Naive thymus-derived CD4-positive, alpha-beta T cell (primary cell): Measurements from ENCODE around the gene DTNA. TPM values are rescaled to one million over a fixed set of nuclear protein-coding genes. Genes with fewer than 3 reads are reported as not detected.

Source experiments
- ATAC-seq: fragments of 150-1000 bp; cut with Tn5 transposase; 2 replicates; pipeline ENCODE4 v1.10.0; 2021; ENCODE audit warnings: mild to moderate bottlenecking, moderate library complexity
- CTCF ChIA-PET: fragments of 350-600 bp; sonication (Branson Sonifier 250); formaldehyde crosslinking; loops from one replicate; lab custom pipeline; 2021; ENCODE audit warnings: antibody characterized with exemption; lab: Charles Lee
- POLR2A ChIA-PET: fragments of 350-600 bp; sonication (Branson Sonifier 250); formaldehyde crosslinking; loops from one replicate; lab custom pipeline; 2021; ENCODE audit warnings: antibody characterized with exemption, inconsistent platforms; lab: Charles Lee
- DNase-seq, 9 donors: peaks; one replicate each; pipeline versions ENCODE4 v3.0.0 to v3.0.0-alpha.2; 2020 to 2022; ENCODE audit warnings: mixed read lengths in 1 of 9
- H3K27ac ChIP-seq: one replicate; pipeline ENCODE4 v1.7.0; 2013; ENCODE audit warnings: mild to moderate bottlenecking, low read depth, low read length, moderate library complexity
- H3K27me3 ChIP-seq, 2 donors: one replicate each; pipeline ENCODE4 v1.7.0; 2013; ENCODE audit warnings: low read length in 2 of 2, mild to moderate bottlenecking in 2 of 2, moderate library complexity in 2 of 2; ENCODE audit not compliant: control insufficient read depth in 2 of 2, insufficient read depth in 2 of 2
- H3K36me3 ChIP-seq, 3 experiments: 1 replicate in 2 of 3; 2 replicates in 1 of 3; pipeline ENCODE4 v1.7.0; 2013; ENCODE audit warnings: low read length in 3 of 3, mild to moderate bottlenecking in 3 of 3, moderate library complexity in 1 of 3; ENCODE audit not compliant: insufficient read depth in 3 of 3, control insufficient read depth in 2 of 3
- H3K4me1 ChIP-seq, 2 donors: one replicate each; pipeline ENCODE4 v1.7.0; 2013; ENCODE audit warnings: low read length in 2 of 2, mild to moderate bottlenecking in 2 of 2, moderate library complexity in 1 of 2; ENCODE audit not compliant: control insufficient read depth in 2 of 2, insufficient read depth in 2 of 2
- H3K4me3 ChIP-seq: 2 replicates; pipeline ENCODE4 v1.7.0; 2013; ENCODE audit warnings: mild to moderate bottlenecking, low read length
- H3K9me3 ChIP-seq, 3 experiments: 1 replicate in 2 of 3; 2 replicates in 1 of 3; pipeline ENCODE4 v1.7.0; 2013; ENCODE audit warnings: low read length in 3 of 3; ENCODE audit not compliant: control insufficient read depth in 2 of 3
- H3K27ac Mint-ChIP-seq, 9 donors: one replicate each; pipeline ENCODE4 v1.8.0; 2020 to 2022; ENCODE audit warnings: mixed read lengths in 9 of 9, mild to moderate bottlenecking in 8 of 9, moderate library complexity in 5 of 9, inconsistent platforms in 2 of 9
- H3K27me3 Mint-ChIP-seq, 5 donors: one replicate each; pipeline ENCODE4 v1.8.0; 2021 to 2022; ENCODE audit warnings: mixed read lengths in 5 of 5, mild to moderate bottlenecking in 1 of 5
- H3K36me3 Mint-ChIP-seq, 5 donors: one replicate each; pipeline ENCODE4 v1.8.0; 2020 to 2022; ENCODE audit warnings: mixed read lengths in 5 of 5, mild to moderate bottlenecking in 3 of 5, inconsistent platforms in 1 of 5
- H3K4me1 Mint-ChIP-seq, 7 donors: one replicate each; pipeline ENCODE4 v1.8.0; 2020 to 2022; ENCODE audit warnings: mixed read lengths in 7 of 7, mild to moderate bottlenecking in 3 of 7, inconsistent platforms in 1 of 7
- H3K4me3 Mint-ChIP-seq, 10 donors: one replicate each; pipeline ENCODE4 v1.8.0; 2020 to 2022; ENCODE audit warnings: mild to moderate bottlenecking in 10 of 10, mixed read lengths in 10 of 10, moderate library complexity in 6 of 10, inconsistent platforms in 2 of 10
- H3K9me3 Mint-ChIP-seq, 11 donors: one replicate each; pipeline ENCODE4 v1.8.0; 2020 to 2022; ENCODE audit warnings: mixed read lengths in 11 of 11, mild to moderate bottlenecking in 4 of 11, inconsistent platforms in 1 of 11, moderate library complexity in 1 of 11
- intact Hi-C, 2 donors: fragments of 100-400 bp; cut with micrococcal nuclease; formaldehyde crosslinking; loops; one replicate each; pipeline ENCODE4 v1.15.1; 2023
- polyA plus RNA-seq, 2 donors: library from polyadenylated mRNA; unstranded; fragments of 300-500 nt; fragmentation: Illumina TruSeq; gene quantifications; one replicate each; pipeline ENCODE4 v1.2.3, GENCODE V29; 2021
- total RNA-seq, 6 experiments: library from RNA in 5 of 6; stranded (reverse) in 5 of 6; gene quantifications; 1 replicate in 5 of 6; 2 replicates in 1 of 6; pipeline ENCODE4 v1.2.3 and lab custom pipeline; 2021 to 2026

The DTNA gene
- total and polyA plus RNA-seq, 7 experiments from 2014 or later = 0.49 to 1.5 (median 0.63) TPM; not detected in 3

DNA sequence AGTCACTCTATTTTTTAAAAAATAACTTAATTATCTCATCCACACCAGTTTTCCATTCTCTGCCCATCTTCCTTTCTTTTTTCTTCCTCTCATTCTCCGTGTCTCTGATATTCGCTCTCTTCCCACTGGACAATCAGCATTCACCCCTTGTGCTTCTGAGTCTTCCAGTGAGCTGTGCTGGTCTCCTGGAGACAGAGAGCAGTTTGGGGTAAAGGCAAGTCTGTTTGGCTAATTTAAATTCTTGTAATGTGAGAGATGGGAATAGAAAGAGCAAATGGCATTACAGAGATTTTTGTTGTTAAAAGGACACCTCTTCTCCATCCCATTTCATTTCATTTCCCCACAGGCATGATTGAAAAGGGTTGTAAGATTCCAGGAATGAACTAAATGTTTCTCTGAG is 107.5 kb downstream of the DTNA start:
- H3K9me3 ChIP-seq = no peaks in the 10 kb centered on the region
- no peak for DNase-seq
- Mint-ChIP-seq H3K4me1 (no peaks in the 10 kb centered on the region), H3K9me3 (no peaks in the 10 kb centered on the region), H3K36me3 (no peaks in the 10 kb centered on the region), H3K4me3 (no peak overlapping the region), H3K27me3 (peaks cover 0 to 19% (median 6%) of the 10 kb centered on the region in 5 donors), H3K27ac (no peak overlapping the region)
- intact Hi-C loops = no loop called here
- no peak for ATAC-seq
- ChIA-PET POLR2A (no interaction called here), CTCF (no interaction called here)
- H3K36me3 ChIP-seq = no peaks in the 10 kb centered on the region
- H3K4me3 ChIP-seq = no peak overlapping the region
- H3K27ac ChIP-seq = no peak overlapping the region
- H3K4me1 ChIP-seq = no peaks in the 10 kb centered on the region
- H3K27me3 ChIP-seq = no peaks in the 10 kb centered on the region

DNA sequence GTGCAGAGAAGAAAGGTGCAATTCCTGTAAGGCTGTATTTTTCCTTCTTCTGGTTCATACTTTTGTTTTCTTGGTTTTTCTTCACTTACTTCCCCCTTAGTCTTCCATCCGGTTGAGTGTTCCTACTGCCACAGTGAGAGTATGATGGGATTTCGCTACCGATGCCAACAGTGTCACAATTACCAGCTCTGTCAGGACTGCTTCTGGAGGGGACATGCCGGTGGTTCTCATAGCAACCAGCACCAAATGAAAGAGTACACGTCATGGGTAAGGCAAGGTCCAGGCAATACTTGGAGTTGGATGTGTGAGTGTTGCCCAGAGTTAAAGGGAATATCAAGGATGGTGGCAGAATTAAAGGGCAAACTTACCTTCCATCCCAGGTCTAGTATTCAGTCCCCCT is 108.0 kb downstream of the DTNA start:
- intact Hi-C loops = no loop called here
- Histone ChIP-seq H3K9me3 (no peaks in the 10 kb centered on the region), H3K4me1 (no peaks in the 10 kb centered on the region), H3K36me3 (no peaks in the 10 kb centered on the region), H3K27ac (no peak overlapping the region), H3K4me3 (no peak overlapping the region), H3K27me3 (no peaks in the 10 kb centered on the region)
- H3K4me3 Mint-ChIP-seq = no peak overlapping the region
- no peaks in the 10 kb centered on the region for H3K4me1 Mint-ChIP-seq
- H3K36me3 Mint-ChIP-seq = no peaks in the 10 kb centered on the region
- no peaks in the 10 kb centered on the region for H3K9me3 Mint-ChIP-seq
- peak overlapping the region in 1 of 9 donors; percentile 9 for H3K27ac Mint-ChIP-seq
- H3K27me3 Mint-ChIP-seq = peaks cover 0 to 18% (median 6%) of the 10 kb centered on the region in 5 donors
- ChIA-PET POLR2A (no interaction called here), CTCF (no interaction called here)
- no peak for DNase-seq
- no peak for ATAC-seq

DNA sequence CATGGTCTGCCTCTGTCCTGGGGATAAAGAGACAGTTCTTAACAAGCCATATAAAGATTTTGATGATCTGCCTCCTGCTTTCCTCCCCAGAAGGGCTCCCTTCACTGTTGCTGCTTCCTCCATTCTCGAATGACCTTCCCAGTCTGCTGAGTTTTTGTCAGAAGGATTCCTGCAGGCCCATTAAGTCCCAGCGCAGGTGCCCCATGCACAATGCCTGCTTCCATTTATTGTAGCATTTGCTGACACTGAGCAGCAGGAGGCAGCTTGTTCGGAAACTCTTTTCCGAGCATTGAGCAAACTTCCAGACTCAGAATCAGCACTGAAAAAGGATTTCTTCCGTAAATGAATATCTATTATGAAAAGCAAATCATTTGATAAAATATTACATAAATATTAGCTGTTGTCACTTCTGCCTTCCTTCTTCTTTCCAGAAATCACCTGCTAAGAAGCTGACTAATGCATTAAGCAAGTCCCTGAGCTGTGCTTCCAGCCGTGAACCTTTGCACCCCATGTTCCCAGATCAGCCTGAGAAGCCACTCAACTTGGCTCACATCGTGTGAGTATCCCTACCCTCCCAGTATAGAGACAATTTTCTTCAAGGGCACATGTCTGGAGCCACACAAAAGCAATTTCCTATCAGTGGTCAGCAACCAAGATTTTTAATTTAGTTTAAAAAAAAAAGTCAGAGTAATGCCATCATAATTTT is 110.4 kb downstream of the DTNA start:
- Mint-ChIP-seq H3K27ac (no peak overlapping the region), H3K27me3 (peaks cover 0 to 18% (median 6%) of the 10 kb centered on the region in 5 donors), H3K4me3 (no peak overlapping the region), H3K4me1 (no peaks in the 10 kb centered on the region), H3K9me3 (no peaks in the 10 kb centered on the region), H3K36me3 (no peaks in the 10 kb centered on the region)
- DNase-seq (no peak), ATAC-seq (no peak)
- H3K27me3 ChIP-seq = no peaks in the 10 kb centered on the region
- no peaks in the 10 kb centered on the region for H3K36me3 ChIP-seq
- CTCF ChIA-PET = no interaction called here
- H3K27ac ChIP-seq = no peak overlapping the region
- H3K4me3 ChIP-seq = no peak overlapping the region
- H3K9me3 ChIP-seq = no peaks in the 10 kb centered on the region
- no peaks in the 10 kb centered on the region for H3K4me1 ChIP-seq
- intact Hi-C loops = no loop called here
- POLR2A ChIA-PET = no interaction called here

DNA sequence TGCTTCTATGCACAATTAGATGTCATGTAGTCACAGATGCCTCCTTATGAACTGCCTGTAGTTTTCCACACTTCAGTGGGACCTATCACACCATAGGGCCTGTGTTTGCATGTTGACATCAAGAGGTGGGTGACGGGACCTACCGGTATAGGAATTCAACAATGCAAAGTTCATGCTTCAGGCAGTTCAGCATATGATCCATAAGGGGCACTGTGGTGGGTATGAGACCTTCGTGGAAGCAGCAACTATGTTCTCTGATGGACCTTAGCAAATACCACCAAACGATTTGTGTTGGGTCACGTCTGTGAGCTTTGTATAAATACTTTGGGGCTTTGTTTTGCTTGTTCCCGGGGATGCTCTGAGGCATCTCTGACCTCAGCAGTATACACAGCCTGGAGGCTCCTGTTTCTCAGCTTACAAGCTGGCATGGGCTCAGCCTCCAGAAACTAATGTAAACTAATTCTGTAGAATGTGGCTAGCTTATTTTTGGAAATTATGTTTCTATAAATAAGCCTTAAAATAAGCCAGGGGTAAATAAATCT is 111.6 kb downstream of the DTNA start:
- no peak for ATAC-seq
- Mint-ChIP-seq H3K27me3 (peaks cover 0 to 18% (median 6%) of the 10 kb centered on the region in 5 donors), H3K4me3 (no peak overlapping the region), H3K36me3 (no peaks in the 10 kb centered on the region), H3K27ac (no peak overlapping the region), H3K4me1 (no peaks in the 10 kb centered on the region), H3K9me3 (no peaks in the 10 kb centered on the region)
- Histone ChIP-seq H3K4me3 (no peak overlapping the region), H3K27me3 (no peaks in the 10 kb centered on the region), H3K4me1 (no peaks in the 10 kb centered on the region), H3K9me3 (no peaks in the 10 kb centered on the region), H3K36me3 (no peaks in the 10 kb centered on the region), H3K27ac (no peak overlapping the region)
- intact Hi-C loops = no loop called here
- ChIA-PET POLR2A (no interaction called here), CTCF (no interaction called here)
- no peak for DNase-seq

DNA sequence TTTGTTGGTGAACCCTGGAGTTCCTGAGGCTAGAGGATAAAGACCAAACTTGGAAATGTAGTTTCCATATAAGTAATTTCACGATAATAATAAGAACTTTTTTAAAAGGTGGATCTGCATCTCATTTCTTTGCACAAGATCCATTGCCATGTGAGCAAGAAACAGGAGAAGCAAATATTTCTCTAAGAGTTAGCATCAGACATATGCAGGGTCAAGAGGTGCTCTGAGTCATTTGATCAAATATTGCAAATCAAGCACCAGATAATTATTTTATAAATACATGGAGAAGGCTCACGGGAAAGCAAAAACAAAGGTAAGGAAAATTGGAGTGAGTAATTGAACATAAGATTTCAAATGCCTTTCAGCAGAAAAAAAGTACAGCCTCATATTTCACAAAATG is 118.0 kb downstream of the DTNA start:
- intact Hi-C loops = no loop called here
- no peaks in the 10 kb centered on the region for H3K9me3 Mint-ChIP-seq
- H3K27ac Mint-ChIP-seq = no peak overlapping the region
- Histone ChIP-seq H3K9me3 (no peaks in the 10 kb centered on the region), H3K4me3 (no peak overlapping the region), H3K27me3 (no peaks in the 10 kb centered on the region), H3K36me3 (no peaks in the 10 kb centered on the region), H3K27ac (no peak overlapping the region), H3K4me1 (no peaks in the 10 kb centered on the region)
- ATAC-seq (no peak), DNase-seq (no peak)
- H3K36me3 Mint-ChIP-seq = peaks cover 0 to 1% (median 0%) of the 10 kb centered on the region in 5 donors
- ChIA-PET POLR2A (no interaction called here), CTCF (interaction anchor here (1.2 kb wide), 1 partner anchor 12 kb away, joined by 3 read pairs; no protein-coding TSS in a partner anchor)
- H3K4me3 Mint-ChIP-seq = no peak overlapping the region
- no peaks in the 10 kb centered on the region for H3K4me1 Mint-ChIP-seq
- peaks cover 0 to 9% (median 2%) of the 10 kb centered on the region in 5 donors for H3K27me3 Mint-ChIP-seq

DNA sequence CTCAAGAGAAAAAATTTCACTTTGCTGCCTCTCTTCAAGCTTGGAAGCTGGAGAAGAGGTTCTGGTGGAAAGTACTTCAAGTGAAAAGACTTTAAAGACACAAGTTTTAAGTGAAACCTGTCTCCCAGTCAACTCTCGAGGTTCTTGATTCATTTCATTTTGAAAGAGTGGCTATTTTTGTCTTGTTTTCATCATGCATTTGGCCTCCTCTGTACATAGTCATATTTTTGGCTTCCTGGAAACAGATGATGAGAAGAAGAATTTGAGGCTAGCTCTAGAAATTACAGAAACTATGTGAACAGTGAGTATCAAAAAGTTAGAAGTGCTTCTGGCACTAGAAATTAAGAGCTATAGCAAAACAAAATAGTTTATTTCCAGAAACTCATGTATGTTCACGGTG is 124.8 kb downstream of the DTNA start:
- intact Hi-C loops = no loop called here
- POLR2A ChIA-PET = no interaction called here

DNA sequence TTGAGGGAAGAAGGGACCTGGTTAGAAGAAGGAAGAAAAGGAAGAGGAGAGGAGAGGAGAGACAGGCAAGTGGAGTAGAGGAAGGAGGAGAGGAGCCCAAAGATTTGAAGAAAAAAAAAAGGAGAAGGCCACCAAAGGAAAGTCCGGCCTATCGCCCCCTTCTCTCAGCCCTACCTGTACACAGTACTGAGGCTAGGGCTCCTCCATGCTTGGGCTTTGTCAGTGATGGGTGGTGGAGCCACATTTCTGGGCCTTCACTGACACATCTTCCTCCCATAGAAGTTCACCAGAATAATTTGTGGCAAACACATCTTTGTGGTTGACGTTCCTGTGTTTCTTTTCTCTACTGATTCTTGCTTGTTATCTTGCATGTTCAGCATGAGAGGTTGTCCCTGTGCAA is 125.4 kb downstream of the DTNA start:
- no peak for DNase-seq
- ATAC-seq = no peak
- H3K4me1 Mint-ChIP-seq = peaks cover 0 to 11% (median 0%) of the 10 kb centered on the region in 7 donors
- H3K27me3 Mint-ChIP-seq = peaks cover 0 to 20% (median 3%) of the 10 kb centered on the region in 5 donors
- H3K9me3 Mint-ChIP-seq = peaks cover 0 to 4% (median 0%) of the 10 kb centered on the region in 11 donors
- Histone ChIP-seq H3K36me3 (no peaks in the 10 kb centered on the region), H3K4me3 (no peak overlapping the region), H3K27ac (no peak overlapping the region), H3K27me3 (no peaks in the 10 kb centered on the region), H3K4me1 (no peaks in the 10 kb centered on the region), H3K9me3 (no peaks in the 10 kb centered on the region)
- ChIA-PET CTCF (no interaction called here), POLR2A (no interaction called here)
- H3K36me3 Mint-ChIP-seq = peaks cover 0 to 3% (median 0%) of the 10 kb centered on the region in 5 donors
- H3K27ac Mint-ChIP-seq = no peak overlapping the region
- intact Hi-C loops = no loop called here
- no peak overlapping the region for H3K4me3 Mint-ChIP-seq

More for the DNA sequence above, 124.8 kb downstream of the DTNA start:
- Histone ChIP-seq H3K27me3 (no peaks in the 10 kb centered on the region), H3K27ac (no peak overlapping the region), H3K4me3 (no peak overlapping the region), H3K36me3 (no peaks in the 10 kb centered on the region), H3K4me1 (no peaks in the 10 kb centered on the region), H3K9me3 (no peaks in the 10 kb centered on the region)
- Mint-ChIP-seq H3K9me3 (peaks cover 0 to 4% (median 0%) of the 10 kb centered on the region in 11 donors), H3K36me3 (peaks cover 0 to 3% (median 0%) of the 10 kb centered on the region in 5 donors), H3K27ac (no peak overlapping the region), H3K4me3 (no peak overlapping the region), H3K4me1 (peaks cover 0 to 11% (median 0%) of the 10 kb centered on the region in 7 donors), H3K27me3 (peaks cover 0 to 14% (median 2%) of the 10 kb centered on the region in 5 donors)
- DNase-seq (no peak), ATAC-seq (no peak)
- CTCF ChIA-PET = no interaction called here
